ENCODE data around the gene PPP1R16B. TPM values are rescaled to one million over a fixed set of nuclear protein-coding genes. Genes with fewer than 3 reads are reported as not detected.
"Not testable (repeated sequence)": the region's sequence is repeated elsewhere in the genome, so short reads cannot be mapped to it uniquely, and the experiment has no call there.

PPP1R16B gene
- polyA plus RNA-seq, 6 donors from 2014 or later, result 22.1 to 54.6 (median 38.4) TPM

GRCh38 chr20:38776363-38776762 lies 29.1 kb upstream of the PPP1R16B start:
- H3K4me3 Mint-ChIP-seq, result no peak overlapping the region
- H3K27me3 Mint-ChIP-seq, result no peaks in the 10 kb centered on the region
- peaks cover 21 to 37% of the 10 kb centered on the region in 2 donors for H3K36me3 Mint-ChIP-seq
- ATAC-seq (ENCODE audit: low read depth in 2 of 2) (no peak), DNase-seq (no peak)
- peaks cover 4 to 15% (median 7%) of the 10 kb centered on the region in 7 donors for H3K9me3 Mint-ChIP-seq
- H3K27ac Mint-ChIP-seq, result no peak overlapping the region
- peaks cover 0 to 7% (median 0%) of the 10 kb centered on the region in 3 donors for H3K4me1 Mint-ChIP-seq

- Mint-ChIP-seq H3K4me3 (no peak overlapping the region), H3K4me1 (no peaks in the 10 kb centered on the region), H3K27me3 (no peaks in the 10 kb centered on the region), H3K27ac (no peak overlapping the region), H3K36me3 (peaks cover 2 to 10% of the 10 kb centered on the region in 2 donors), H3K9me3 (peaks cover 0 to under 1% (median 0%) of the 10 kb centered on the region in 7 donors)
- ATAC-seq (ENCODE audit: low read depth in 2 of 2) (no peak), DNase-seq (no peak)
Observed at GRCh38 chr20:38779247-38780097, 26.0 kb upstream of the PPP1R16B start.

GRCh38 chr20:38782275-38782674 lies 23.2 kb upstream of the PPP1R16B start:
- Mint-ChIP-seq H3K27ac (no peak overlapping the region), H3K4me3 (no peak overlapping the region), H3K27me3 (no peaks in the 10 kb centered on the region), H3K36me3 (no peaks in the 10 kb centered on the region), H3K9me3 (no peaks in the 10 kb centered on the region), H3K4me1 (peaks cover 0 to 4% (median 0%) of the 10 kb centered on the region in 3 donors)
- DNase-seq (no peak), ATAC-seq (ENCODE audit: low read depth in 2 of 2) (no peak)

GRCh38 chr20:38787870-38788269 lies 17.6 kb upstream of the PPP1R16B start:
- no peak overlapping the region for H3K27ac Mint-ChIP-seq

GRCh38 chr20:38789503-38790199 lies 15.8 kb upstream of the PPP1R16B start:
- peaks cover 9 to 15% (median 13%) of the 10 kb centered on the region in 3 donors for H3K4me1 Mint-ChIP-seq
- peak overlapping the region in 1 of 8 donors; percentile 6 for H3K4me3 Mint-ChIP-seq
- H3K27me3 Mint-ChIP-seq, result no peaks in the 10 kb centered on the region
- DNase-seq (no peak), ATAC-seq (ENCODE audit: low read depth in 2 of 2) (no peak)
- no peaks in the 10 kb centered on the region for H3K9me3 Mint-ChIP-seq
- H3K27ac Mint-ChIP-seq, result peak overlapping the region in 1 of 6 donors; percentile 75
- H3K36me3 Mint-ChIP-seq, result no peaks in the 10 kb centered on the region

More at GRCh38 chr20:38787870-38788269, 17.6 kb upstream of the PPP1R16B start:
- ATAC-seq (ENCODE audit: low read depth in 2 of 2) (no peak), DNase-seq (no peak)
- H3K9me3 Mint-ChIP-seq, result no peaks in the 10 kb centered on the region
- H3K36me3 Mint-ChIP-seq, result no peaks in the 10 kb centered on the region
- H3K4me3 Mint-ChIP-seq, result no peak overlapping the region
- H3K4me1 Mint-ChIP-seq, result peaks cover 9 to 15% (median 13%) of the 10 kb centered on the region in 3 donors
- no peaks in the 10 kb centered on the region for H3K27me3 Mint-ChIP-seq

GRCh38 chr20:38790200-38791053 lies 15.1 kb upstream of the PPP1R16B start:
- peak; percentile 38 for DNase-seq
- Mint-ChIP-seq H3K4me1 (peaks cover 9 to 13% (median 10%) of the 10 kb centered on the region in 3 donors), H3K36me3 (no peaks in the 10 kb centered on the region), H3K27ac (peak overlapping the region in 5 of 6 donors; percentile 70 to 94 (median 78)), H3K9me3 (no peaks in the 10 kb centered on the region), H3K4me3 (peak overlapping the region in 2 of 8 donors; percentile 45 to 47), H3K27me3 (no peaks in the 10 kb centered on the region)
- ATAC-seq (ENCODE audit: low read depth in 2 of 2), result peak; percentile 63 to 82

- Mint-ChIP-seq H3K27me3 (no peaks in the 10 kb centered on the region), H3K27ac (no peak overlapping the region), H3K4me3 (no peak overlapping the region), H3K36me3 (no peaks in the 10 kb centered on the region), H3K9me3 (no peaks in the 10 kb centered on the region), H3K4me1 (peaks cover 9 to 13% (median 10%) of the 10 kb centered on the region in 3 donors)
- no peak for ATAC-seq (ENCODE audit: low read depth in 2 of 2)
- DNase-seq, result no peak
Observed at GRCh38 chr20:38791291-38791690, 14.2 kb upstream of the PPP1R16B start.

GRCh38 chr20:38791940-38792339 lies 13.6 kb upstream of the PPP1R16B start:
- no peaks in the 10 kb centered on the region for H3K36me3 Mint-ChIP-seq
- H3K4me3 Mint-ChIP-seq, result no peak overlapping the region
- H3K27ac Mint-ChIP-seq, result no peak overlapping the region
- peaks cover 9 to 13% (median 10%) of the 10 kb centered on the region in 3 donors for H3K4me1 Mint-ChIP-seq
- no peaks in the 10 kb centered on the region for H3K9me3 Mint-ChIP-seq
- ATAC-seq (ENCODE audit: low read depth in 2 of 2) (no peak), DNase-seq (no peak)
- H3K27me3 Mint-ChIP-seq, result no peaks in the 10 kb centered on the region

- H3K9me3 Mint-ChIP-seq; H3K36me3 Mint-ChIP-seq; DNase-seq; H3K27me3 Mint-ChIP-seq; H3K4me3 Mint-ChIP-seq; ATAC-seq (ENCODE audit: low read depth in 2 of 2): not testable (repeated sequence)
- Mint-ChIP-seq H3K27ac (peak overlapping the region in 3 of 6 donors; percentile 9 to 57 (median 15)), H3K4me1 (peaks cover 9 to 20% (median 14%) of the 10 kb centered on the region in 3 donors)
Observed at GRCh38 chr20:38794057-38794456, 11.4 kb upstream of the PPP1R16B start.

DNA sequence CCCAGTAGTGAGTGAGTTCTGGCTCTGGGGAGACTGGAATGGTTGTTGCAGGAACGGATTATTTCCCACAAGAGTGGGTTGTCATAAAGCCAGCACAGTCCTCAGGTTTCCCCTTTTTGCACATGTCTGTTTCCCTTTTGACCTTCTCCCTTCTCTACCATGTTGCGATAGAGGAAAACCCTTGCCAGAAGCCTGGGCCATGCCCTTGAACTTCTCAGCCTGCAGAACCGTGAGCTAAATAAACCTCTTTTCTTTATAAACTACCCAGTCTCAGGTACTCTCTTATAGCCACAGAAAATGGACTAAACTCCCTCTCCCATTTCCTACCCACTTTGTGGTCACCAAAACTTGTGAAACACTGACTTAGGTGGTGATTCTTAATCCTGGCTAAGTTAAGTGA lies 7.2 kb upstream of the PPP1R16B start:
- peak overlapping the region in 2 of 6 donors; percentile 9 to 21 for H3K27ac Mint-ChIP-seq
- no peaks in the 10 kb centered on the region for H3K36me3 Mint-ChIP-seq
- no peaks in the 10 kb centered on the region for H3K27me3 Mint-ChIP-seq
- no peak overlapping the region for H3K4me3 Mint-ChIP-seq
- ATAC-seq (ENCODE audit: low read depth in 2 of 2) (no peak), DNase-seq (no peak)
- peaks cover 6 to 17% (median 10%) of the 10 kb centered on the region in 3 donors for H3K4me1 Mint-ChIP-seq
- H3K9me3 Mint-ChIP-seq, result peaks cover 0 to 6% (median 0%) of the 10 kb centered on the region in 7 donors

DNA sequence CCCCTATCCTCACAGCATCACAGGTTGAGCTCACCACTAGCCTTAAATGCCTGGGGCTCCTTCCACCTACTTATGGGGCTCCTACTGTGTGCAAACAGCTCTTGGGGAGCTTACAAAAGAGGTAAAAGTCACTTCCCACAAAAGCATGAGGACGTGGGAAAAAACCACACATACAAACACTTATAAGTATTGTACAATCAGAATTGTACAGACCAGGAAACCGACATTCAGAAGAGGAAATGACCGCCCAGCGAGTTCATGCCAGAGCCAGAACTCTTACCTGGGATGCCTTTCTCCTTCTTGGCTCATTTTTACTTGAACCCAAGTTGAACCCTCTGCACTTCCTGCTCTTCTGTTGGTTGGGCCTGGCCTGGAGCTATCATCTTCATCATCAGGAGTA lies 6.3 kb upstream of the PPP1R16B start:
- H3K27me3 Mint-ChIP-seq, result no peaks in the 10 kb centered on the region
- peak overlapping the region in 4 of 6 donors; percentile 8 to 86 (median 66) for H3K27ac Mint-ChIP-seq
- H3K4me1 Mint-ChIP-seq, result peaks cover 11 to 24% (median 12%) of the 10 kb centered on the region in 3 donors
- no peaks in the 10 kb centered on the region for H3K36me3 Mint-ChIP-seq
- DNase-seq (no peak), ATAC-seq (ENCODE audit: low read depth in 2 of 2) (no peak)
- H3K4me3 Mint-ChIP-seq, result no peak overlapping the region
- peaks cover 0 to 6% (median 0%) of the 10 kb centered on the region in 7 donors for H3K9me3 Mint-ChIP-seq

GRCh38 chr20:38800882-38801281 lies 4.6 kb upstream of the PPP1R16B start:
- peaks cover 0 to 6% (median 0%) of the 10 kb centered on the region in 7 donors for H3K9me3 Mint-ChIP-seq
- H3K27me3 Mint-ChIP-seq, result no peaks in the 10 kb centered on the region
- no peak overlapping the region for H3K4me3 Mint-ChIP-seq
- ATAC-seq (ENCODE audit: low read depth in 2 of 2) (no peak), DNase-seq (no peak)
- H3K36me3 Mint-ChIP-seq, result no peaks in the 10 kb centered on the region
- peak overlapping the region in 3 of 6 donors; percentile 22 to 85 (median 60) for H3K27ac Mint-ChIP-seq
- H3K4me1 Mint-ChIP-seq, result peaks cover 21 to 35% (median 22%) of the 10 kb centered on the region in 3 donors

- no peak for ATAC-seq (ENCODE audit: low read depth in 2 of 2)
- Mint-ChIP-seq H3K4me1 (peaks cover 31 to 45% (median 45%) of the 10 kb centered on the region in 3 donors), H3K4me3 (peak overlapping the region in 7 of 8 donors; percentile 74 to 94 (median 93)), H3K27ac (peak overlapping the region; percentile 93 to 100 (median 99)), H3K27me3 (no peaks in the 10 kb centered on the region), H3K36me3 (peaks cover 0 to 3% of the 10 kb centered on the region in 2 donors), H3K9me3 (no peaks in the 10 kb centered on the region)
- no peak for DNase-seq
Observed at GRCh38 chr20:38804221-38804620, 1.3 kb upstream of the PPP1R16B start.
